ENCODE data around the gene STXBP6.

DNA sequence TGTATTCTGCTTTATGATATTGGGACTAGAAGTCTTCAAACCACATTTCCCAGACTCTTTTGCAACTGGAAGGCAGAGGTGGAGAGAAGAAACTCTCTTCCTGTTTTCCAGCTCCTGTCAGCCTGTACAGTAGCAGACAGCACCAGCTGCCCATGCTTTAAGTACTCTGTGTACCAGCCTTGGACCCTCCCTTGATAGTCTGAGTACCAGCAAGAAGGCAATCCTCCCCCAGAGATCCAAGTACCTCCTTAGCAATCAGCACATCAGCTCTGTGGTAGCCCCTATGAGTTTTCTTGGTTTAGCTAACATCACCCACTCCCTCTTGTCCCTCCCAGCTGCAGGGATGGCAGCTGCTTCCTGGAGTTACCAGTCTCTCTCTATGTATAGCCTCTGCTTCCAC lies 56.3 kb downstream of the STXBP6 start:
- TF ChIP-seq, protein P1, sequence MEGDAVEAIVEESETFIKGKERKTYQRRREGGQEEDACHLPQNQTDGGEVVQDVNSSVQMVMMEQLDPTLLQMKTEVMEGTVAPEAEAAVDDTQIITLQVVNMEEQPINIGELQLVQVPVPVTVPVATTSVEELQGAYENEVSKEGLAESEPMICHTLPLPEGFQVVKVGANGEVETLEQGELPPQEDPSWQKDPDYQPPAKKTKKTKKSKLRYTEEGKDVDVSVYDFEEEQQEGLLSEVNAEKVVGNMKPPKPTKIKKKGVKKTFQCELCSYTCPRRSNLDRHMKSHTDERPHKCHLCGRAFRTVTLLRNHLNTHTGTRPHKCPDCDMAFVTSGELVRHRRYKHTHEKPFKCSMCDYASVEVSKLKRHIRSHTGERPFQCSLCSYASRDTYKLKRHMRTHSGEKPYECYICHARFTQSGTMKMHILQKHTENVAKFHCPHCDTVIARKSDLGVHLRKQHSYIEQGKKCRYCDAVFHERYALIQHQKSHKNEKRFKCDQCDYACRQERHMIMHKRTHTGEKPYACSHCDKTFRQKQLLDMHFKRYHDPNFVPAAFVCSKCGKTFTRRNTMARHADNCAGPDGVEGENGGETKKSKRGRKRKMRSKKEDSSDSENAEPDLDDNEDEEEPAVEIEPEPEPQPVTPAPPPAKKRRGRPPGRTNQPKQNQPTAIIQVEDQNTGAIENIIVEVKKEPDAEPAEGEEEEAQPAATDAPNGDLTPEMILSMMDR (IDR thresholded peaks at IDR 0.05; ENCODE audit: low read depth, low read length), result no peak
- TF ChIP-seq EZH2phosphoT487 (IDR thresholded peaks at IDR 0.05; ENCODE audit: low read depth), result no peak
